Muscle of leg (tissue), 11 donors: ENCODE results near the gene AMIGO2. TPM values are rescaled to one million over a fixed set of nuclear protein-coding genes. Genes with fewer than 3 reads are reported as not detected.
"Not testable (repeated sequence)": the region's sequence is repeated elsewhere in the genome, so short reads cannot be mapped to it uniquely, and the experiment has no call there.

Experiments used
- DNase-seq: peaks from one replicate; pipeline ENCODE4 v3.0.0; 2013
- H3K27ac ChIP-seq: one replicate; pipeline ENCODE4 v1.5.1; 2013; ENCODE audit warnings: mild to moderate bottlenecking, low read length, control low read depth
- H3K27me3 ChIP-seq: one replicate; pipeline ENCODE4 v1.6.1; 2013; ENCODE audit warnings: low read length; ENCODE audit not compliant: control insufficient read depth, insufficient read depth
- H3K36me3 ChIP-seq: one replicate; pipeline ENCODE4 v1.6.1; 2013; ENCODE audit warnings: low read length; ENCODE audit not compliant: control insufficient read depth, insufficient read depth
- H3K4me1 ChIP-seq: one replicate; pipeline ENCODE4 v1.6.1; 2013; ENCODE audit warnings: low read length; ENCODE audit not compliant: control insufficient read depth, insufficient read depth
- H3K4me3 ChIP-seq: one replicate; pipeline ENCODE4 v1.5.1; 2013; ENCODE audit warnings: low read length, control low read depth
- H3K9me3 ChIP-seq: replicated peaks from 2 replicates; pipeline ENCODE4 v1.6.1; 2013; ENCODE audit warnings: low read depth, low read length; ENCODE audit not compliant: control insufficient read depth
- WGBS: methylation state at CpG from one replicate; pipeline ENCODE4 v1.1.5; 2013; ENCODE audit warnings: missing lambda C conversion rate; ENCODE audit not compliant: insufficient coverage; 5-methylcytosine and 5-hydroxymethylcytosine counted together
- polyA plus RNA-seq, 8 donors: library from polyadenylated mRNA; unstranded; fragments of 120-200 nt; gene quantifications; one replicate each; pipeline versions ENCODE4 v1.2.1 to v1.2.3, GENCODE V29; 2013; ENCODE audit warnings: inconsistent platforms in 1 of 8, low replicate concordance in 1 of 8; ENCODE audit not compliant: insufficient read length in 8 of 8, insufficient read depth in 1 of 8
- total RNA-seq: library from RNA; stranded (reverse); fragments of 120-200 nt; gene quantifications from one replicate; pipeline ENCODE4 v1.2.4, GENCODE V29; 2013

AMIGO2 gene
- total and polyA plus RNA-seq, 9 donors, result 1.3 to 3.5 (median 1.9) TPM

GRCh38 chr12:47058640-47059039 lies 21.1 kb downstream of the AMIGO2 start:
- H3K36me3 ChIP-seq, H3K9me3 ChIP-seq, H3K27me3 ChIP-seq, DNase-seq, H3K4me1 ChIP-seq, H3K27ac ChIP-seq, H3K4me3 ChIP-seq: not testable (repeated sequence)
- WGBS, result no CpG with 5 or more reads among the region's 2 CpGs

GRCh38 chr12:47056944-47057343 lies 22.8 kb downstream of the AMIGO2 start:
- WGBS, result 93% methylated on average over 4 of the region's 12 CpGs
- H3K4me1 ChIP-seq, H3K27ac ChIP-seq, H3K27me3 ChIP-seq, DNase-seq, H3K36me3 ChIP-seq, H3K9me3 ChIP-seq, H3K4me3 ChIP-seq: not testable (repeated sequence)

GRCh38 chr12:47055856-47056255 lies 23.9 kb downstream of the AMIGO2 start:
- not testable (repeated sequence) for H3K9me3 ChIP-seq, DNase-seq, H3K4me3 ChIP-seq, H3K27ac ChIP-seq, H3K36me3 ChIP-seq, H3K4me1 ChIP-seq, H3K27me3 ChIP-seq
- WGBS, result no CpG with 5 or more reads among the region's 3 CpGs

- H3K4me1 ChIP-seq, result no peaks in the 10 kb centered on the region
- H3K4me3 ChIP-seq, result no peak overlapping the region
- peaks cover 9% of the 10 kb centered on the region for H3K9me3 ChIP-seq
- H3K27me3 ChIP-seq, result no peaks in the 10 kb centered on the region
- H3K36me3 ChIP-seq, result no peaks in the 10 kb centered on the region
- DNase-seq, result no peak
- 82% methylated on average over 2 of the region's 4 CpGs for WGBS
- H3K27ac ChIP-seq, result no peak overlapping the region
Observed at GRCh38 chr12:47054659-47055058, 25.1 kb downstream of the AMIGO2 start.

GRCh38 chr12:47053961-47054360 lies 25.8 kb downstream of the AMIGO2 start:
- Histone ChIP-seq H3K4me1 (no peaks in the 10 kb centered on the region), H3K4me3 (no peak overlapping the region), H3K36me3 (no peaks in the 10 kb centered on the region), H3K27me3 (no peaks in the 10 kb centered on the region), H3K27ac (no peak overlapping the region), H3K9me3 (peaks cover 9% of the 10 kb centered on the region)
- DNase-seq, result no peak

GRCh38 chr12:47052274-47052673 lies 27.5 kb downstream of the AMIGO2 start:
- Histone ChIP-seq H3K4me3 (no peak overlapping the region), H3K27me3 (no peaks in the 10 kb centered on the region), H3K4me1 (no peaks in the 10 kb centered on the region), H3K36me3 (no peaks in the 10 kb centered on the region), H3K27ac (no peak overlapping the region), H3K9me3 (peaks cover 9% of the 10 kb centered on the region)
- no CpG with 5 or more reads among the region's 2 CpGs for WGBS
- DNase-seq, result no peak

- H3K4me3 ChIP-seq, DNase-seq, H3K9me3 ChIP-seq, H3K27me3 ChIP-seq, H3K36me3 ChIP-seq, H3K4me1 ChIP-seq, H3K27ac ChIP-seq: not testable (repeated sequence)
- 83% methylated on average over 1 of the region's 3 CpGs for WGBS
Observed at GRCh38 chr12:47051291-47051690, 28.5 kb downstream of the AMIGO2 start.

GRCh38 chr12:47048541-47048940 lies 31.2 kb downstream of the AMIGO2 start:
- no peak for DNase-seq
- Histone ChIP-seq H3K27me3 (no peaks in the 10 kb centered on the region), H3K27ac (no peak overlapping the region), H3K4me3 (no peak overlapping the region), H3K36me3 (no peaks in the 10 kb centered on the region), H3K9me3 (peaks cover 9% of the 10 kb centered on the region), H3K4me1 (no peaks in the 10 kb centered on the region)

- no peaks in the 10 kb centered on the region for H3K36me3 ChIP-seq
- WGBS, result no CpG with 5 or more reads among the region's 4 CpGs
- no peak overlapping the region for H3K4me3 ChIP-seq
- no peaks in the 10 kb centered on the region for H3K9me3 ChIP-seq
- H3K27ac ChIP-seq, result no peak overlapping the region
- H3K27me3 ChIP-seq, result no peaks in the 10 kb centered on the region
- H3K4me1 ChIP-seq, result no peaks in the 10 kb centered on the region
- no peak for DNase-seq
Observed at GRCh38 chr12:47041327-47041726, 38.4 kb downstream of the AMIGO2 start.

- no peaks in the 10 kb centered on the region for H3K4me1 ChIP-seq
- H3K27ac ChIP-seq, result no peak overlapping the region
- no peaks in the 10 kb centered on the region for H3K27me3 ChIP-seq
- DNase-seq, result no peak
- H3K36me3 ChIP-seq, result no peaks in the 10 kb centered on the region
- H3K4me3 ChIP-seq, result no peak overlapping the region
- no peaks in the 10 kb centered on the region for H3K9me3 ChIP-seq
- WGBS, result no CpG with 5 or more reads among the region's 1 CpG
Observed at GRCh38 chr12:47039756-47040155, 40.0 kb downstream of the AMIGO2 start.

GRCh38 chr12:47039079-47039478 lies 40.7 kb downstream of the AMIGO2 start:
- DNase-seq, result no peak
- Histone ChIP-seq H3K27ac (no peak overlapping the region), H3K36me3 (no peaks in the 10 kb centered on the region), H3K4me1 (no peaks in the 10 kb centered on the region), H3K27me3 (no peaks in the 10 kb centered on the region), H3K9me3 (no peaks in the 10 kb centered on the region), H3K4me3 (no peak overlapping the region)
- no CpG with 5 or more reads among the region's 2 CpGs for WGBS
